GM18507 (cell line): Measurements from ENCODE around the gene GPR135.
A peak's percentile ranks its signal among the peaks of the same experiment; 100 is the strongest.
"Not testable (repeated sequence)": the region's sequence is repeated elsewhere in the genome, so short reads cannot be mapped to it uniquely, and the experiment has no call there.

Source experiments
- DNase-seq: peaks from one replicate; pipeline ENCODE4 v3.0.0; 2011; ENCODE audit warnings: low read depth; ENCODE audit not compliant: insufficient read length; ENCODE audit errors: extremely low spot score
- FAIRE-seq: peaks from 2 replicates; lab custom pipeline; 2011; peaks lifted over from hg19 to GRCh38; lab: Jason Lieb, UNC

GPR135 gene

DNA sequence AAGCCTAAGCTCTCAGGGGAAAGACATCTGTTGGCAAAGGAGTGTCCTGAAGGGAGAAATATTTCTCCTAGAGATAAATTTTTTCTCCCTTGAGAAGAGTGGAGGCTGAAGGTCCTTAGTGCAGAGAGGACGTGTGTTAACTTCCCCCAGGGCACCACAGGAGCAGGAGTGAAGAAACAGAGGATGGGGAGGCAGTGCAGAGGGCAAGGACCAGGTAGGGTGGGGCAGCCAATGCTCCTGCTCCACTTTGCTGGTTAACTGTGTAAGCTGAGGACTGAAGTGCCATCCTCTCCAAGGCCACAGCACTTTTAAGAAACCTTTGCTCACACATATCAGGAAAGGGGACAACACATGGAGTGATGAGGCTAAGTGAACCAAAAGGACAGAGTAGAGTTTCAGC, 15.0 kb upstream of the GPR135 start:
- FAIRE-seq: no peak
- no peak for DNase-seq

GRCh38 chr14:59478540-59478939, 13.4 kb upstream of the GPR135 start:
- DNase-seq: no peak
- no peak for FAIRE-seq

GRCh38 chr14:59475709-59476108, 10.5 kb upstream of the GPR135 start:
- DNase-seq (no peak), FAIRE-seq (no peak)

- DNase-seq (no peak), FAIRE-seq (no peak)
Observed at GRCh38 chr14:59474172-59474571, 9.0 kb upstream of the GPR135 start.

- DNase-seq (peak; percentile 39), FAIRE-seq (no peak)
Observed at GRCh38 chr14:59464486-59465315, 479 bp downstream of the GPR135 start.

- DNase-seq (no peak), FAIRE-seq (no peak)
Observed at GRCh38 chr14:59463787-59464485, 1.2 kb downstream of the GPR135 start.

GRCh38 chr14:59461891-59462290, 3.3 kb downstream of the GPR135 start:
- no peak for FAIRE-seq

DNA sequence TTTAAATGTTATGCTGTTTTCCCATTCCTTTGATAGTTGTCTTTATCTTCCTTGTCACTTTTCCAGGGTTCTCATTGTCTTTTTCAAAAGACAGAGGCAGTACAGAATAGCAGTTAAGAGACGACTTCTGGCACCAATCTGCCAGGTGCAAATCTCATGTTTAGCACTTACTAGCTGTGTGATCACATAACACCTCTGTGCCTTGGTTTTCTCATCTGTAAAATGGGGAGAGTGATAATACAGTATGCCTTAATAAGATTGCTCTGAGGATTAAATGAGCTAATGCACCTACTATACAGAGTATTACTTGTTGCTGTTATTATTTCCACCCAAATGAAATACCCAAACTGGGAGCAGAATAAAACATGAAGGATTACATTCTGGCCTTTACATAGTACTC, 4.8 kb downstream of the GPR135 start:
- no peak for FAIRE-seq
- DNase-seq: no peak

More at GRCh38 chr14:59461891-59462290, 3.3 kb downstream of the GPR135 start:
- no peak for DNase-seq

- no peak for FAIRE-seq
- DNase-seq: no peak
Observed at GRCh38 chr14:59458486-59458885, 6.7 kb downstream of the GPR135 start.

DNA sequence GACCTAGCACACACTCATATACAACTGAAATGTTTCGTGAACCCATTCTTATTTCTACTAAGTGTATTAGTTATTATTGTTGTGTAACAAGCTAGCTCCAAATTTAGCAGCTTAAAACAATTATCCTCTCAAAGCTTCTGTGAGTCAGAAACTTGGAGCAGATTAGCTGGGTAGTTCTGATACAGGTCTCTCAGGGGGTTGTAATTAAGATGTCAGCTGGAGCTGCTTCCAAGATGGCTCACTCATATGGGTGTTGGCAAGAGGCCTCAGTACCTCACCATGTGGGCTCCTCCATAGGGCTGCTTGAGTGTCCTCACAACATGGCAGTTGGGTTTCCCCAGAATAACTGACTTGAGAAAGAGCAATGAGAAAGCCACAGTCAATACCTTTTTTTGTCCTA, 9.8 kb downstream of the GPR135 start:
- no peak for FAIRE-seq
- no peak for DNase-seq

DNA sequence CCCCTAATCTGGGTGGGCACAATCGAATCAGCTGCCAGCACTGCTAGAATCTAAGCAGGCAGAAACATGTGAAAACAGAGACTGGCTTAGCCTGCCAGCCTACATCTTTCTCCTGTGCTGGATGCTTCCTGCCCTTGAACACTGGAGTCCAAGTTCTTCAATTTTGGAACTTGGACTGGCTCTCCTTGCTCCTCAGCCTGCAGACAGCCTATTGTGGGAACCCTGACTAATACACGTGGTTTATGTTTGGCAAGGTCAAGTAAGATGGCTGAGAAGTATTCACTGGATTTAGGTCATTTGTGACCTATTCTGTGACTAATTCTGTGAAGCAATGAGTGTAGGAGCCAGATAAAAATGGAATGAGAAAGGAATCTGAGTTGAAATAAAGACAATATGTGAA, 11.0 kb downstream of the GPR135 start:
- DNase-seq (no peak), FAIRE-seq (no peak)

DNA sequence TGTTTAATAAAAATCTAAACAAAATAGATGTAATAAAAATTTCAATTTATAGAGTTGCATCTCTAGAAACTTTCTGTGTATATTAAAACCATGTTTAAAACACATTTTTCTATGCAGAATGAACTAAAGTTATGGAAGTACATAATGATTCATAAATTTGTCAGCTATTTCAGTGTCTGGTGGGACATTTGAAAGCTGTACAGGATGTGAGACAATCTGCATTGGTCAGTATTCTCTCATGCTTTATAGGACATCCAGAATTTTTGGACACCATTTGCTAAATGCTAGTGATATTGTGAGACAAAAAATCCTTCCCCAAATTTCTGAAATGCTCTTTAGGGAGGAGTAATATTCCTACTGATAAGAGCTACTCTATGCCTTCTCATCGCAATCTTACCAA, 13.3 kb downstream of the GPR135 start:
- DNase-seq (no peak), FAIRE-seq (no peak)

- no peak for FAIRE-seq
- no peak for DNase-seq
Observed at GRCh38 chr14:59450716-59451115, 14.5 kb downstream of the GPR135 start.

DNA sequence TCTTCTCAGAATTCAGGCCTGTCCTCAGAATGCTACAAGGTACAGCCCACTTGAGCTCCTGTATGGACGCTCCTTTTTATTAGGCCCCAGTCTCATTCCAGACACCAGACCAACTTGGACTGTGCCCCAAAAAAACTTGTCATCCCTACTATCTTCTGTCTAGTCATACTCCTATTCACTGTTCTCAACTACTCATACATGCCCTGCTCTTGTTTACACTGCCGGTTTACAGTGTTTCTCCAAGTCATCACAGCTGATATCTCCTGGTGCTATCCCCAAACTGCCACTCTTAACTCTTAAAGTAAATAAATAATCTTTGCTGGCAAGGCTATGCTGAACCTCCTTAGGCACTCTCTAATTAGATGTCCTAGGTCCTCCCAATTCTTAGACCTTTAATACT, 16.5 kb downstream of the GPR135 start:
- FAIRE-seq: not testable (repeated sequence)

DNA sequence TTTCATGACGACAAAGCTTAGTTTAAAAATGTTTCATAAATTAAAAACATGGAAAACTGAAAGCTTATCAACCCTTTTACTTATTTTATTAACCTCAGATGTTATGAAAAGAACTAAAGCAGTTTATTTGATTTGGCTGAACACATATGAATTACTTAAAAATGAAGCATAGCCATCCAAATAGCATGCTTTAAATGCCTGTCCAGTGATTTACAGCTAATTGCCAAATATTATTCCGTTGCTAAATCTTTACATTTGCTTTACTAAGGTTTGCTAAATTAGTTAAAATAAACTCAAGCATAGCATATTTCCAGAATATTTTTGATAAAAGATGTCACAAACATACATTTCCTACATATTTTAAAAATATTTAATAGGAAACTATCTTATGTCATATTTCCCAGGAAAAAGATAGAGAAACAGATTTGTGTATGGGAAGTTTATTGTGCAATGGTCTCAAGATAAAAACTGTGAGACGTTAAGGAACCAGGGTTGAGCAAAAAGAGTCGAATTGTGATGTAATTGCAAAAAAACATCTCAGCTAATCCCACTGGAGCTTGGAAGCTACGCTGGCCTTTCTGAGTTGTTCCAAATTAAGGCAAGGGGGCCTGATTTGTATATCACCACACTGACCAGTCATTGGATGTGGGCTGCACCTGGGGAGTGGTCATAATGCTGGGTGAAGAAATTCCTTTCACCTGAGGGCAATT, 25.8 kb downstream of the GPR135 start:
- no peak for FAIRE-seq
- DNase-seq: no peak

More for the DNA sequence above, 16.5 kb downstream of the GPR135 start:
- not testable (repeated sequence) for DNase-seq

DNA sequence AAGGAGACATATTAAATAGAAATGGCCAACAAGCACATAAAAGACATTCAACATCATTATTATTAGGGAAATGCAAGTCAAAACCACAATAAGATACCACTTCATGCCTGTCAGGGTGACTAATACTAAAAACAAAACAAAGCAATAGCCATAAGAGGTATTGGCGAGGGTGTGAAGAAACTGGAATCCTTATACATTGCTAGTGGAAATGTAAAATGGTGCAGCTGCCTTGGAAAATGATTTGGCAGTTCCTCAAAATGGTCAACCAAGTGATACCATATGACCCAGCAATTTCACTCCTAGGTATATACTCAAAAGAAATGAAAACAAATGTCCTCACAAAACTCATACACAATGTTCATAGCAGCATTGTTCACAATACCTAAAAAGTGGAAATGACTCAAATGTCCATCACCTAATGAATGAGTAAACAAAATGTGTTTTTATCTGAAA, 27.0 kb downstream of the GPR135 start:
- peak; percentile 44 for FAIRE-seq
- DNase-seq: no peak

- FAIRE-seq: no peak
- no peak for DNase-seq
Observed at GRCh38 chr14:59435987-59436386, 29.2 kb downstream of the GPR135 start.

- no peak for FAIRE-seq
- DNase-seq: no peak
Observed at GRCh38 chr14:59435101-59435500, 30.1 kb downstream of the GPR135 start.

DNA sequence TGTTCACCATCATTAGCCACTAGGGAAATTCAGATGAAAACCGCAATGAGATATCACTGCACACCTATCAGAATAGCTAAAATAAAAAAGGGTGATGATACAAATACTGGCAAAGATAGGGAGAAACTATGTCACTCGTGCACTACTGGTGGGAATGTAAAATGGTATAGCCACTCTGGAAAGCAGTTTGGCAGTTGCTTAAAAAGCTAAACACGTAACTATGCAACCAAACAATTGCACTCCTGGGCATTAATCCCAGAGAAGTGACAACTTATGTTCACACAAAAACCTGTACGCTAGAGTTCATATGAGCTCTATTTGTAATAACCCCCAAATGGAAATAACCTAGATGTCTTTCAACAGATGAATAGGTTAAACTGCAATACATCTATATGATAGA, 35.4 kb downstream of the GPR135 start:
- no peak for DNase-seq
- FAIRE-seq: no peak

GRCh38 chr14:59428581-59429012, 36.6 kb downstream of the GPR135 start:
- DNase-seq: no peak
- FAIRE-seq: no peak
